HCT116 (cell line): ENCODE data around the gene CCS. TPM values are rescaled to one million over a fixed set of nuclear protein-coding genes. Genes with fewer than 3 reads are reported as not detected.
"Not testable (repeated sequence)": the region's sequence is repeated elsewhere in the genome, so short reads cannot be mapped to it uniquely, and the experiment has no call there.

Experiments
- ATAC-seq: fragments of 200-7000 bp; cut with Tn5 transposase; 2 replicates; pipeline ENCODE4 v1.9.1; 2020; ENCODE audit warnings: mild to moderate bottlenecking, moderate library complexity
- BruUV-seq: library from RNA; stranded (reverse); fragments of 400-500 nt; replicated peaks from 2 replicates; lab custom pipeline; 2021; lab: Mats Ljungman, UMichigan
- CTCF ChIA-PET: fragments of 300-600 bp; sonication (Branson Sonifier 250); formaldehyde crosslinking; loops from one replicate; lab custom pipeline; 2021; ENCODE audit warnings: antibody characterized with exemption; lab: Charles Lee
- POLR2A ChIA-PET: fragments of 300-600, 350-600 bp; sonication (Branson Sonifier 250); formaldehyde crosslinking; loops from one replicate; lab custom pipeline; 2021; ENCODE audit warnings: antibody characterized with exemption; lab: Charles Lee
- RAD21 ChIA-PET, 2 experiments: fragments of 300-600 bp; sonication (Branson Sonifier 250); formaldehyde crosslinking; loops; one replicate each; lab custom pipeline; 2023; ENCODE audit warnings: low total read pairs in 2 of 2; ENCODE audit not compliant: uncharacterized antibody in 2 of 2, unreplicated experiment in 2 of 2, low non-redundant PET in 1 of 2; lab: Charles Lee
- DNase-seq: peaks from one replicate; pipeline ENCODE4 v3.0.0-alpha.2; 2010; ENCODE audit warnings: low read depth, low spot score
- H2AFZ ChIP-seq: fragments of 200-600 bp; shearing (Covaris generic), sonication (generic); 2 replicates; pipeline ENCODE4 v1.6.1; 2017; ENCODE audit warnings: low read depth, mixed run types, mixed read lengths, antibody characterized with exemption, low read length; ENCODE audit not compliant: poor library complexity, severe bottlenecking
- H3K27ac ChIP-seq: 2 replicates; pipeline ENCODE4 v1.5.1; 2012; ENCODE audit warnings: low read depth, low read length
- H3K27me3 ChIP-seq: fragments of 200-600 bp; sonication (generic); 2 replicates; pipeline ENCODE4 v1.6.1; 2016; ENCODE audit warnings: mixed run types, low read length, mixed read lengths; ENCODE audit not compliant: insufficient read depth
- H3K36me3 ChIP-seq, 2 experiments: fragments of 200-500 bp in 1 of 2; fragments of 200-600 bp in 1 of 2; sonication (Bioruptor generic) in 1 of 2; sonication (generic) in 1 of 2; 2 replicates each; pipeline versions ENCODE4 v1.5.1 to v1.6.1; 2014 to 2016; ENCODE audit warnings: low read length in 2 of 2, inconsistent platforms in 1 of 2, mixed read lengths in 1 of 2, mixed run types in 1 of 2; ENCODE audit not compliant: insufficient read depth in 2 of 2, control insufficient read depth in 1 of 2
- H3K4me1 ChIP-seq, 2 experiments: fragments of 200-600 bp in 1 of 2; sonication (generic) in 1 of 2; 2 replicates each; pipeline versions ENCODE4 v1.5.1 to v1.6.1; 2012 to 2017; ENCODE audit warnings: low read length in 2 of 2, inconsistent platforms in 1 of 2, mild to moderate bottlenecking in 1 of 2, mixed read lengths in 1 of 2, mixed run types in 1 of 2, moderate library complexity in 1 of 2; ENCODE audit not compliant: insufficient read depth in 2 of 2, control insufficient read depth in 1 of 2
- H3K4me2 ChIP-seq: fragments of 200-600 bp; sonication (generic); 2 replicates; pipeline ENCODE4 v1.6.1; 2017; ENCODE audit warnings: mixed run types, low read length, mixed read lengths
- H3K4me3 ChIP-seq, 2 experiments: fragments of 200-600 bp in 1 of 2; sonication (generic) in 1 of 2; replicated peaks in 1 of 2; 2 replicates each; pipeline ENCODE4 v1.5.1; 2011 to 2016; ENCODE audit warnings: low read length in 2 of 2, control low read depth in 1 of 2, low read depth in 1 of 2, mild to moderate bottlenecking in 1 of 2, mixed read lengths in 1 of 2, mixed run types in 1 of 2
- H3K79me2 ChIP-seq: fragments of 200-600 bp; sonication (generic); 2 replicates; pipeline ENCODE4 v1.6.1; 2017; ENCODE audit warnings: mild to moderate bottlenecking, mixed run types, low read length, moderate library complexity, mixed read lengths; ENCODE audit not compliant: insufficient read depth
- H3K9ac ChIP-seq: fragments of 200-600 bp; sonication (generic); 2 replicates; pipeline ENCODE4 v1.6.1; 2016; ENCODE audit warnings: low read length, mixed read lengths
- H3K9me2 ChIP-seq: fragments of 200-600 bp; sonication (generic), shearing (Covaris generic); 2 replicates; pipeline ENCODE4 v1.6.1; 2017; ENCODE audit warnings: mixed run types, mild to moderate bottlenecking, moderate library complexity; ENCODE audit not compliant: insufficient read depth
- H3K9me3 ChIP-seq, 2 experiments: fragments of 200-500 bp in 1 of 2; fragments of 200-600 bp in 1 of 2; sonication (Bioruptor generic) in 1 of 2; sonication (generic) in 1 of 2; 2 replicates each; pipeline ENCODE4 v1.6.1; 2014 to 2017; ENCODE audit warnings: low read length in 2 of 2, mixed read lengths in 2 of 2, inconsistent platforms in 1 of 2, low read depth in 1 of 2, mild to moderate bottlenecking in 1 of 2, mixed run types in 1 of 2, moderate library complexity in 1 of 2; ENCODE audit not compliant: control insufficient read depth in 1 of 2, insufficient read depth in 1 of 2
- H4K20me1 ChIP-seq: fragments of 200-600 bp; sonication (generic), shearing (Covaris generic); 2 replicates; pipeline ENCODE4 v1.6.1; 2017; ENCODE audit warnings: mixed run types, mild to moderate bottlenecking, moderate library complexity; ENCODE audit not compliant: insufficient read depth
- ELF1 ChIP-seq: IDR thresholded peaks from 2 replicates; pipeline ENCODE4 v1.6.1; 2012; ENCODE audit warnings: low read depth, borderline replicate concordance
- FOSL1 ChIP-seq: IDR thresholded peaks from 2 replicates; pipeline ENCODE4 v1.6.1; 2012; ENCODE audit warnings: low read depth
- TCF7L2 ChIP-seq: IDR thresholded peaks from 2 replicates; pipeline ENCODE4 v1.7.0; 2011; ENCODE audit warnings: borderline replicate concordance, inconsistent platforms; ENCODE audit not compliant: insufficient read depth, insufficient read length; ENCODE audit errors: extremely low read depth
- intact Hi-C: fragments of 100-400 bp; cut with micrococcal nuclease; formaldehyde crosslinking; loops from 2 replicates; pipeline ENCODE4 v1.10.0; 2022
- total RNA-seq: library from RNA; stranded (reverse); gene quantifications from one replicate; pipeline ENCODE4 v1.2.1, GENCODE V29; 2021; ENCODE audit not compliant: unreplicated experiment

CCS gene
- total RNA-seq, 1 experiment from 2014 or later: 40.6 TPM

GRCh38 chr11:66543263-66544107 is 49.5 kb upstream of the CCS start (continued):
- no peak for TF ChIP-seq TCF7L2
- TF ChIP-seq ELF1: no peak
- no peak for TF ChIP-seq FOSL1

GRCh38 chr11:66544952-66545351 is 48.0 kb upstream of the CCS start:
- CTCF ChIA-PET, H3K9me2 ChIP-seq, H4K20me1 ChIP-seq, H2AFZ ChIP-seq, H3K27me3 ChIP-seq, ATAC-seq, DNase-seq, H3K79me2 ChIP-seq, H3K36me3 ChIP-seq, H3K9me3 ChIP-seq, intact Hi-C loops, H3K27ac ChIP-seq: not testable (repeated sequence)
- BruUV-seq: TSS peak; percentile 84
- H3K4me2 ChIP-seq: peak overlapping the region; percentile 96
- ChIA-PET POLR2A (interaction anchor here (1.2 to 1.6 kb wide), 2 partner anchors 93 to 133 kb away, joined by 5 to 10 read pairs; partner anchors contain the start of genes RBM4 and RBM4B), RAD21 (interaction anchor here (0.6 to 1.4 kb wide), 2 partner anchors 79 to 133 kb away, joined by 3 to 11 read pairs; partner anchors contain the start of genes PELI3 (in 1 of the 2) and RBM4B (in 1 of the 2))
- peaks cover 0 to 12% of the 10 kb centered on the region in 2 experiments; a peak in 2 of 4 replicates for H3K4me1 ChIP-seq
- H3K9ac ChIP-seq: peak overlapping the region; percentile 86
- peak overlapping the region; percentile 75 to 82 for H3K4me3 ChIP-seq
